GM18870 (cell line): ENCODE results near the gene CAST.
A peak's percentile ranks its signal among the peaks of the same experiment; 100 is the strongest.

Source experiments
- ATAC-seq: cut with Tn5 transposase; IDR thresholded peaks from one replicate; pipeline ENCODE4 v1.9.1; 2021; ENCODE audit warnings: moderate library complexity; ENCODE audit not compliant: unreplicated experiment

CAST gene

GRCh38 chr5:96671441-96671840 lies 9.3 kb downstream of the CAST start:
- ATAC-seq: no peak

- no peak for ATAC-seq
Observed at GRCh38 chr5:96673127-96673526, 11.0 kb downstream of the CAST start.

GRCh38 chr5:96675882-96676281 lies 13.7 kb downstream of the CAST start:
- no peak for ATAC-seq

- ATAC-seq: no peak
Observed at GRCh38 chr5:96677496-96677895, 15.3 kb downstream of the CAST start.

- no peak for ATAC-seq
Observed at GRCh38 chr5:96679293-96679692, 17.1 kb downstream of the CAST start.

- no peak for ATAC-seq
Observed at GRCh38 chr5:96680759-96681470, 18.7 kb downstream of the CAST start.

GRCh38 chr5:96683392-96683791 lies 21.2 kb downstream of the CAST start:
- no peak for ATAC-seq

- ATAC-seq: no peak
Observed at GRCh38 chr5:96683810-96684209, 21.6 kb downstream of the CAST start.

GRCh38 chr5:96687080-96687479 lies 24.9 kb downstream of the CAST start:
- no peak for ATAC-seq

GRCh38 chr5:96687812-96688453 lies 25.8 kb downstream of the CAST start:
- no peak for ATAC-seq

- no peak for ATAC-seq
Observed at GRCh38 chr5:96690861-96691260, 28.7 kb downstream of the CAST start.

- no peak for ATAC-seq
Observed at GRCh38 chr5:96691503-96692303, 29.5 kb downstream of the CAST start.

GRCh38 chr5:96692441-96692840 lies 30.3 kb downstream of the CAST start:
- ATAC-seq: no peak

GRCh38 chr5:96699186-96699820 lies 37.1 kb downstream of the CAST start:
- ATAC-seq: no peak

GRCh38 chr5:96702503-96703383 lies 40.6 kb downstream of the CAST start:
- peak; percentile 39 for ATAC-seq

GRCh38 chr5:96703384-96703920 lies 41.3 kb downstream of the CAST start:
- peak; percentile 76 for ATAC-seq

GRCh38 chr5:96703995-96704394 lies 41.8 kb downstream of the CAST start:
- no peak for ATAC-seq

GRCh38 chr5:96706433-96707111 lies 44.4 kb downstream of the CAST start:
- ATAC-seq: no peak

GRCh38 chr5:96708600-96708999 lies 46.4 kb downstream of the CAST start:
- ATAC-seq: no peak
